OCI-LY3 (cell line): Measurements from ENCODE around the gene SULT4A1.
A peak's percentile ranks its signal among the peaks of the same experiment; 100 is the strongest.

Experiments used
- H2AFZ ChIP-seq: fragments of 200-600, 300-600 bp; shearing (Covaris generic); 2 replicates; pipeline ENCODE4 v1.6.0; 2014; ENCODE audit warnings: antibody characterized with exemption, low read depth, low read length
- H3K27ac ChIP-seq: fragments of 200-600, 300-600 bp; sonication (generic); 2 replicates; pipeline ENCODE4 v1.5.1; 2014; ENCODE audit warnings: mild to moderate bottlenecking, low read length, moderate library complexity, mixed read lengths
- H3K27me3 ChIP-seq: fragments of 200-600, 300-600 bp; sonication (generic); 2 replicates; pipeline ENCODE4 v1.6.1; 2014; ENCODE audit warnings: low read depth, low read length, mixed read lengths
- H3K36me3 ChIP-seq: fragments of 200-600, 300-600 bp; sonication (generic); replicated peaks from 2 replicates; pipeline ENCODE3; 2014; ENCODE audit warnings: low read depth, low read length, mixed read lengths
- H3K4me1 ChIP-seq: fragments of 300-600, 200-600 bp; sonication (generic); 2 replicates; pipeline ENCODE4 v1.6.1; 2014; ENCODE audit warnings: low read length, mixed read lengths
- H3K4me2 ChIP-seq: fragments of 200-600, 300-600 bp; sonication (generic); 2 replicates; pipeline ENCODE4 v1.6.1; 2014; ENCODE audit warnings: low read length, mixed read lengths
- H3K4me3 ChIP-seq: fragments of 300-600, 200-600 bp; sonication (generic); 2 replicates; pipeline ENCODE4 v1.5.1; 2014; ENCODE audit warnings: antibody characterized with exemption, mild to moderate bottlenecking, low read length, moderate library complexity
- H3K79me2 ChIP-seq: fragments of 300-600, 200-600 bp; shearing (Covaris generic); 2 replicates; pipeline ENCODE4 v1.6.1; 2014; ENCODE audit warnings: mild to moderate bottlenecking, low read length, mixed read lengths
- H3K9ac ChIP-seq: fragments of 300-600, 200-600 bp; shearing (Covaris generic); 2 replicates; pipeline ENCODE4 v1.6.0; 2014; ENCODE audit warnings: mild to moderate bottlenecking, low read length, moderate library complexity
- H3K9me3 ChIP-seq: fragments of 200-600, 300-600 bp; shearing (Covaris generic); 2 replicates; pipeline ENCODE4 v1.6.1; 2014; ENCODE audit warnings: low read length, mixed read lengths; ENCODE audit not compliant: insufficient read depth
- H4K20me1 ChIP-seq: fragments of 200-600, 300-600 bp; sonication (generic); 2 replicates; pipeline ENCODE4 v1.6.1; 2016; ENCODE audit warnings: low read length, mixed read lengths; ENCODE audit not compliant: insufficient read depth
- CTCF ChIP-seq: fragments of 200-600, 300-600 bp; sonication (generic); IDR thresholded peaks from 2 replicates; pipeline ENCODE4 v1.5.1; 2014; ENCODE audit warnings: antibody characterized with exemption, low read length, low read depth
- EZH2phosphoT487 ChIP-seq: fragments of 200-600 bp; shearing (Covaris generic); IDR thresholded peaks from 2 replicates; pipeline ENCODE4 v1.6.1; 2018; ENCODE audit warnings: antibody characterized with exemption, mixed run types, low read depth

Gene SULT4A1

GRCh38 chr22:43886231-43886630 lies 23.9 kb upstream of the SULT4A1 start:
- no peak overlapping the region for H3K27ac ChIP-seq
- H3K4me2 ChIP-seq = no peak overlapping the region
- H3K4me3 ChIP-seq = no peak overlapping the region

GRCh38 chr22:43885786-43886185 lies 23.5 kb upstream of the SULT4A1 start:
- Histone ChIP-seq H3K79me2 (no peaks in the 10 kb centered on the region), H3K27me3 (peaks cover 5% of the 10 kb centered on the region; the same call in 1 of the 2 replicates), H4K20me1 (no peaks in the 10 kb centered on the region), H3K27ac (no peak overlapping the region), H3K36me3 (no peaks in the 10 kb centered on the region), H2AFZ (no peak overlapping the region), H3K4me2 (no peak overlapping the region), H3K4me3 (no peak overlapping the region), H3K9me3 (no peaks in the 10 kb centered on the region), H3K9ac (no peak overlapping the region), H3K4me1 (peaks cover 4% of the 10 kb centered on the region)
- no peak for TF ChIP-seq CTCF
- TF ChIP-seq EZH2phosphoT487 = no peak

More at GRCh38 chr22:43886231-43886630, 23.9 kb upstream of the SULT4A1 start:
- no peak overlapping the region for H2AFZ ChIP-seq
- H3K9ac ChIP-seq = no peak overlapping the region
- H3K9me3 ChIP-seq = no peaks in the 10 kb centered on the region
- H3K79me2 ChIP-seq = no peaks in the 10 kb centered on the region
- peaks cover 4% of the 10 kb centered on the region for H3K4me1 ChIP-seq
- peaks cover 5% of the 10 kb centered on the region; the same call in 1 of the 2 replicates for H3K27me3 ChIP-seq
- H3K36me3 ChIP-seq = no peaks in the 10 kb centered on the region
- H4K20me1 ChIP-seq = no peaks in the 10 kb centered on the region
- no peak for TF ChIP-seq CTCF
- TF ChIP-seq EZH2phosphoT487 = no peak

- no peaks in the 10 kb centered on the region for H4K20me1 ChIP-seq
- no peak for TF ChIP-seq CTCF
- TF ChIP-seq EZH2phosphoT487 = no peak
- H3K36me3 ChIP-seq = no peaks in the 10 kb centered on the region
- H3K27me3 ChIP-seq = peaks cover 5% of the 10 kb centered on the region
- H3K79me2 ChIP-seq = no peaks in the 10 kb centered on the region
- peak overlapping the region; percentile 76; the same call in 1 of the 2 replicates for H3K4me2 ChIP-seq
- H3K9ac ChIP-seq = no peak overlapping the region
- no peak overlapping the region for H3K4me3 ChIP-seq
- H3K4me1 ChIP-seq = peaks cover 4% of the 10 kb centered on the region
- no peak overlapping the region for H2AFZ ChIP-seq
- H3K27ac ChIP-seq = no peak overlapping the region
- H3K9me3 ChIP-seq = no peaks in the 10 kb centered on the region
These were observed 23.0 kb upstream of the SULT4A1 start for GRCh38 chr22:43885319-43885671.

- TF ChIP-seq CTCF (peak; percentile 87), EZH2phosphoT487 (no peak)
- Histone ChIP-seq H3K27me3 (peaks cover 5% of the 10 kb centered on the region), H3K4me1 (peaks cover 4% of the 10 kb centered on the region), H3K36me3 (no peaks in the 10 kb centered on the region), H3K27ac (no peak overlapping the region), H3K79me2 (no peaks in the 10 kb centered on the region), H3K4me3 (peak overlapping the region; percentile 68), H3K9ac (peak overlapping the region; percentile 34), H3K4me2 (peak overlapping the region; percentile 76), H3K9me3 (no peaks in the 10 kb centered on the region), H2AFZ (peak overlapping the region; percentile 96), H4K20me1 (no peaks in the 10 kb centered on the region)
These were observed 22.4 kb upstream of the SULT4A1 start for GRCh38 chr22:43884600-43885318.
